ENCODE measurements around the gene DGKI. TPM values are rescaled to one million over a fixed set of nuclear protein-coding genes. Genes with fewer than 3 reads are reported as not detected.

DGKI gene
- total and polyA plus RNA-seq, 2 donors (not counting 1 experiment from before 2014, with no cell fraction given), result not detected

DNA sequence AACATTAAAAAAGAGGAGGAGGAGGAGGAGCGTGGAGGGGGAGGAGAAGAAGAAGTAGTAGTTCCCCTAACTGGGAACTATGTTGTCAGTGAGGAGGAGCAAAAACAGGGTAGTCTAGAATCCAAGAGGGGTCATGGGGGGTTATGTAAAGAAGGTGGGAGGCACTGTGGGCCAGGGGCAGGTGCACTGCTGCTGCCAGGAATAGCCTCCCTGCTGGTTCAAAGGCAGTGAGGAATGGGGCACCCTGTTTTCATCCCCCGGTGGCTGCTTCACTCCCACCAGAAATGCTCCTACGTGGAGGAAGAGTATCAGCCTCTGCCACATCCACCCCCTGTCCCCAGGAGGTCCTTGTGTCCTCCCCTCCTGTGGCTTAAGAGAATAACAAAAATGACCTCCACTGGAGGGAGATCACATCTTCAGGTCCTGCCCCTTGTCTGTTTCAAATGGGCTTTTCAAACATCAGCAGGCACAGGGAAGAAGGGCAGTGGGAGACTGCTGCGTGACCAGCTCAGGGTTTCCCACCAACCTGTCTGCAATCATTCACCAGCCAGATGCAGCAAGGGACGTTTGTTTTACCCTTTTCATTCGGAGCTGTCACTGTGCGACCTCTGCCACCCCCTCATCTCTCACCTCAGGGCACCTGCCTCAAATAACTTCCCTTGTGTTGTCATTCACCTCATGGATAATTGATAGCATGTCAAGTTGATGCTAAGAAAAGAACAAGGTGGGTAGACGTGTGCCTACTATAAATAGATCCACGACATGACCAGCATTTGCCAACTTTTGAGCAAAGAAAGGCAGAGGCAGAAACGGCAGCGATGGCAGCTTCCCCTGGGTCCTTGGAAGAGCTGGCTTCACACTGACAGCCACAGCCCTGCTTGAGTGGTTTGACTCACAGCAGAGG is 92.6 kb downstream of the DGKI start:
- H3K9me3 Mint-ChIP-seq (ENCODE audit: insufficient read depth), result no peaks in the 10 kb centered on the region
- H3K27ac Mint-ChIP-seq, result no peak overlapping the region
- Histone ChIP-seq H3K4me2 (replicated peaks; ENCODE audit: low read depth, low read length, poor library complexity, severe bottlenecking) (no peak overlapping the region), H3K27ac (ENCODE audit: low read length in 2 of 2) (no peak overlapping the region), H4K20me1 (ENCODE audit: control insufficient read depth, insufficient read depth, low read length, poor library complexity, severe bottlenecking) (no peaks in the 10 kb centered on the region), H3K4me1 (ENCODE audit: control insufficient read depth in 2 of 2, insufficient read depth in 2 of 2, low read length in 2 of 2) (no peaks in the 10 kb centered on the region), H3K36me3 (replicated peaks in 1 of 2; ENCODE audit: control extremely low read depth in 1 of 2, control insufficient read depth in 1 of 2, extremely low read depth in 1 of 2, insufficient read depth in 2 of 2, low read length in 1 of 2) (no peaks in the 10 kb centered on the region), H3K79me2 (ENCODE audit: control insufficient read depth, insufficient read depth, low read length) (no peaks in the 10 kb centered on the region), H3K9ac (ENCODE audit: low read length) (no peak overlapping the region), H3K27me3 (replicated peaks in 1 of 4; ENCODE audit: control extremely low read depth in 1 of 4, control insufficient read depth in 3 of 4, insufficient read depth in 4 of 4, low read length in 3 of 4) (no peaks in the 10 kb centered on the region), H3K9me3 (ENCODE audit: control extremely low read depth in 1 of 3, control insufficient read depth in 2 of 3, insufficient read depth in 1 of 3, low read length in 2 of 3) (no peaks in the 10 kb centered on the region), H2AFZ (ENCODE audit: insufficient read depth, low read depth, low read length, poor library complexity, severe bottlenecking) (no peak overlapping the region), H3K4me3 (ENCODE audit: control extremely low read depth in 1 of 5, extremely low read depth in 1 of 5, insufficient read depth in 1 of 5, low read depth in 2 of 5, low read length in 4 of 5) (no peak overlapping the region)
- peaks cover 13% of the 10 kb centered on the region for H3K27me3 Mint-ChIP-seq
- ChIA-PET POLR2A (no interaction called here), CTCF (no interaction called here)
- no peaks in the 10 kb centered on the region for H3K4me1 Mint-ChIP-seq
- WGBS (ENCODE audit: insufficient coverage), result 52% methylated on average over 8 of the region's 11 CpGs
- ATAC-seq (ENCODE audit: low read depth), result no peak
- intact Hi-C loops (cut with micrococcal nuclease), result no loop called here
- TF ChIP-seq EZH2 (IDR thresholded peaks at IDR 0.05; ENCODE audit: borderline replicate concordance, insufficient read depth, low read depth, low read length, poor library complexity, severe bottlenecking), result no peak
- TF ChIP-seq, protein P1, sequence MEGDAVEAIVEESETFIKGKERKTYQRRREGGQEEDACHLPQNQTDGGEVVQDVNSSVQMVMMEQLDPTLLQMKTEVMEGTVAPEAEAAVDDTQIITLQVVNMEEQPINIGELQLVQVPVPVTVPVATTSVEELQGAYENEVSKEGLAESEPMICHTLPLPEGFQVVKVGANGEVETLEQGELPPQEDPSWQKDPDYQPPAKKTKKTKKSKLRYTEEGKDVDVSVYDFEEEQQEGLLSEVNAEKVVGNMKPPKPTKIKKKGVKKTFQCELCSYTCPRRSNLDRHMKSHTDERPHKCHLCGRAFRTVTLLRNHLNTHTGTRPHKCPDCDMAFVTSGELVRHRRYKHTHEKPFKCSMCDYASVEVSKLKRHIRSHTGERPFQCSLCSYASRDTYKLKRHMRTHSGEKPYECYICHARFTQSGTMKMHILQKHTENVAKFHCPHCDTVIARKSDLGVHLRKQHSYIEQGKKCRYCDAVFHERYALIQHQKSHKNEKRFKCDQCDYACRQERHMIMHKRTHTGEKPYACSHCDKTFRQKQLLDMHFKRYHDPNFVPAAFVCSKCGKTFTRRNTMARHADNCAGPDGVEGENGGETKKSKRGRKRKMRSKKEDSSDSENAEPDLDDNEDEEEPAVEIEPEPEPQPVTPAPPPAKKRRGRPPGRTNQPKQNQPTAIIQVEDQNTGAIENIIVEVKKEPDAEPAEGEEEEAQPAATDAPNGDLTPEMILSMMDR (IDR thresholded peaks at IDR 0.05), result no peak
- no peak overlapping the region for H3K4me3 Mint-ChIP-seq
- no peak for DNase-seq

DNA sequence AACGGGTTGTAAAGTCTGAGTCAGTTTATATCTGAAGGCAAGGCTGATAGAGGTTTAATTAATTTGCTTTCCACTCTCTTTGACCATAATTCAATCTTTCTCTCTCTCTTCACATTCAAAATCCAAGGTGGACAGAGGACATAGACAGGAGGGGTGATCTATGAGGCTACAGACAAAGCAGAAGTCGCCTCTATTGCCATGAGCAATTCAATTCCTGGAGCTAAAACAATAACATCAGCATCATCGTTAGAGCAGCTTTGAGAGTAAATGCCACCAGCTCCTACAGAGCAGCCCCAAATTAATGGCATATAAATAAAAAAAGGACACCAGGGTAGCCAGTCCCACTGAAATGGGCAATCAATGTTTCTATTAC is 93.2 kb downstream of the DGKI start:
- WGBS (ENCODE audit: insufficient coverage), result 90% methylated on average over 2 of the region's 3 CpGs
- Mint-ChIP-seq H3K4me1 (no peaks in the 10 kb centered on the region), H3K27me3 (peaks cover 14% of the 10 kb centered on the region), H3K9me3 (ENCODE audit: insufficient read depth) (no peaks in the 10 kb centered on the region), H3K4me3 (no peak overlapping the region), H3K27ac (no peak overlapping the region)
- Histone ChIP-seq H3K27me3 (replicated peaks in 1 of 4; ENCODE audit: control extremely low read depth in 1 of 4, control insufficient read depth in 3 of 4, insufficient read depth in 4 of 4, low read length in 3 of 4) (no peaks in the 10 kb centered on the region), H3K4me1 (ENCODE audit: control insufficient read depth in 2 of 2, insufficient read depth in 2 of 2, low read length in 2 of 2) (no peaks in the 10 kb centered on the region), H4K20me1 (ENCODE audit: control insufficient read depth, insufficient read depth, low read length, poor library complexity, severe bottlenecking) (no peaks in the 10 kb centered on the region), H2AFZ (ENCODE audit: insufficient read depth, low read depth, low read length, poor library complexity, severe bottlenecking) (no peak overlapping the region), H3K79me2 (ENCODE audit: control insufficient read depth, insufficient read depth, low read length) (no peaks in the 10 kb centered on the region), H3K9me3 (ENCODE audit: control extremely low read depth in 1 of 3, control insufficient read depth in 2 of 3, insufficient read depth in 1 of 3, low read length in 2 of 3) (no peaks in the 10 kb centered on the region), H3K27ac (ENCODE audit: low read length in 2 of 2) (no peak overlapping the region), H3K4me3 (ENCODE audit: control extremely low read depth in 1 of 5, extremely low read depth in 1 of 5, insufficient read depth in 1 of 5, low read depth in 2 of 5, low read length in 4 of 5) (no peak overlapping the region), H3K9ac (ENCODE audit: low read length) (no peak overlapping the region), H3K36me3 (replicated peaks in 1 of 2; ENCODE audit: control extremely low read depth in 1 of 2, control insufficient read depth in 1 of 2, extremely low read depth in 1 of 2, insufficient read depth in 2 of 2, low read length in 1 of 2) (no peaks in the 10 kb centered on the region), H3K4me2 (replicated peaks; ENCODE audit: low read depth, low read length, poor library complexity, severe bottlenecking) (no peak overlapping the region)
- POLR2A ChIA-PET, result no interaction called here
- DNase-seq (no peak), ATAC-seq (ENCODE audit: low read depth) (no peak)
- intact Hi-C loops (cut with micrococcal nuclease), result no loop called here
- no peak for TF ChIP-seq EZH2 (IDR thresholded peaks at IDR 0.05; ENCODE audit: borderline replicate concordance, insufficient read depth, low read depth, low read length, poor library complexity, severe bottlenecking)
- TF ChIP-seq, protein P1 (IDR thresholded peaks at IDR 0.05), result no peak
- CTCF ChIA-PET, result no interaction called here

Measured in B cell (primary cell).